ENCODE measurements around the gene ADAMTS18.

DNA sequence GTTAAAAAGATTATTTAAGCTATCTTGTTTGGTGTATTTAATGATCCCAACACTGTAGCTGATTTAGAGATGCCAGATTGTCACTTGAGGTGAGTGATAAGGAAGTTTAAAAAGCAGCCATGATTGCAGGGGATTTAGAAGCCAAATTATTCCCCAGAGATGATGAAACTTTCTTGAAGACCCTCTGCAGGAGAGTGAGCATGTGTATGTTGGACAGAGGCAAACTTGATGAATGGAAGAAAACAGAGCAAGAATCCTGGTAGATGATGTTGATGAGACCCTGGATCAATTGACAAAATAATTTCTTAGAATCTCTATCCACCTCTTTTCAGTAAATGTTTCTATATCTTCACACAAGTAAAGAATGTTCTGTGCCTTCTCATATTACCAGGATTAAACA lies 14.4 kb upstream of the ADAMTS18 start:
- TF ChIP-seq, protein P1, sequence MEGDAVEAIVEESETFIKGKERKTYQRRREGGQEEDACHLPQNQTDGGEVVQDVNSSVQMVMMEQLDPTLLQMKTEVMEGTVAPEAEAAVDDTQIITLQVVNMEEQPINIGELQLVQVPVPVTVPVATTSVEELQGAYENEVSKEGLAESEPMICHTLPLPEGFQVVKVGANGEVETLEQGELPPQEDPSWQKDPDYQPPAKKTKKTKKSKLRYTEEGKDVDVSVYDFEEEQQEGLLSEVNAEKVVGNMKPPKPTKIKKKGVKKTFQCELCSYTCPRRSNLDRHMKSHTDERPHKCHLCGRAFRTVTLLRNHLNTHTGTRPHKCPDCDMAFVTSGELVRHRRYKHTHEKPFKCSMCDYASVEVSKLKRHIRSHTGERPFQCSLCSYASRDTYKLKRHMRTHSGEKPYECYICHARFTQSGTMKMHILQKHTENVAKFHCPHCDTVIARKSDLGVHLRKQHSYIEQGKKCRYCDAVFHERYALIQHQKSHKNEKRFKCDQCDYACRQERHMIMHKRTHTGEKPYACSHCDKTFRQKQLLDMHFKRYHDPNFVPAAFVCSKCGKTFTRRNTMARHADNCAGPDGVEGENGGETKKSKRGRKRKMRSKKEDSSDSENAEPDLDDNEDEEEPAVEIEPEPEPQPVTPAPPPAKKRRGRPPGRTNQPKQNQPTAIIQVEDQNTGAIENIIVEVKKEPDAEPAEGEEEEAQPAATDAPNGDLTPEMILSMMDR (IDR thresholded peaks at IDR 0.05; ENCODE audit: insufficient read depth, low read length), result no peak
- TF ChIP-seq POLR2AphosphoS5 (IDR thresholded peaks at IDR 0.05; ENCODE audit: low read depth), result no peak
- TF ChIP-seq, protein P2, sequence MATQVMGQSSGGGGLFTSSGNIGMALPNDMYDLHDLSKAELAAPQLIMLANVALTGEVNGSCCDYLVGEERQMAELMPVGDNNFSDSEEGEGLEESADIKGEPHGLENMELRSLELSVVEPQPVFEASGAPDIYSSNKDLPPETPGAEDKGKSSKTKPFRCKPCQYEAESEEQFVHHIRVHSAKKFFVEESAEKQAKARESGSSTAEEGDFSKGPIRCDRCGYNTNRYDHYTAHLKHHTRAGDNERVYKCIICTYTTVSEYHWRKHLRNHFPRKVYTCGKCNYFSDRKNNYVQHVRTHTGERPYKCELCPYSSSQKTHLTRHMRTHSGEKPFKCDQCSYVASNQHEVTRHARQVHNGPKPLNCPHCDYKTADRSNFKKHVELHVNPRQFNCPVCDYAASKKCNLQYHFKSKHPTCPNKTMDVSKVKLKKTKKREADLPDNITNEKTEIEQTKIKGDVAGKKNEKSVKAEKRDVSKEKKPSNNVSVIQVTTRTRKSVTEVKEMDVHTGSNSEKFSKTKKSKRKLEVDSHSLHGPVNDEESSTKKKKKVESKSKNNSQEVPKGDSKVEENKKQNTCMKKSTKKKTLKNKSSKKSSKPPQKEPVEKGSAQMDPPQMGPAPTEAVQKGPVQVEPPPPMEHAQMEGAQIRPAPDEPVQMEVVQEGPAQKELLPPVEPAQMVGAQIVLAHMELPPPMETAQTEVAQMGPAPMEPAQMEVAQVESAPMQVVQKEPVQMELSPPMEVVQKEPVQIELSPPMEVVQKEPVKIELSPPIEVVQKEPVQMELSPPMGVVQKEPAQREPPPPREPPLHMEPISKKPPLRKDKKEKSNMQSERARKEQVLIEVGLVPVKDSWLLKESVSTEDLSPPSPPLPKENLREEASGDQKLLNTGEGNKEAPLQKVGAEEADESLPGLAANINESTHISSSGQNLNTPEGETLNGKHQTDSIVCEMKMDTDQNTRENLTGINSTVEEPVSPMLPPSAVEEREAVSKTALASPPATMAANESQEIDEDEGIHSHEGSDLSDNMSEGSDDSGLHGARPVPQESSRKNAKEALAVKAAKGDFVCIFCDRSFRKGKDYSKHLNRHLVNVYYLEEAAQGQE (IDR thresholded peaks at IDR 0.05; ENCODE audit: insufficient replicate concordance, low read depth), result no peak
